Measurements from ENCODE around the gene CALD1.

DNA sequence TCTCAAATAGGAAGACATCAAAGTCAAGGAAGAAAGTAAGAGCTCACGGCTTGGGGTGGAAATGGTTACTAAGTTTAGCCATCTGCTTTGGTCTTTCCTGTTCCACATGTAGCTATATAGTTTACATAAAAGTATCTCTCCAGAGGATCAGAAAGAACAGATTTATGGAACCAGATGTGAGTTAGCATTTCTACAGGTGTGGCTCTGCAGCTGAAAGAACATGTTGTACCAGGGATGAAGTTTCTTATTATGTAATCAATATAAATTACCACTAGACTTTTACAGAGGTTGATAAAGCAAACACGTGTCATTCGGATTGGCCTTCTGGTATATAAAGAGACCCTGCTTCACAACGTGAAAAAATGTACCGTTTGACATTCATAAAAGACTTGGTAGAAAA lies 19.9 kb downstream of the CALD1 start:
- TF ChIP-seq, protein P1, sequence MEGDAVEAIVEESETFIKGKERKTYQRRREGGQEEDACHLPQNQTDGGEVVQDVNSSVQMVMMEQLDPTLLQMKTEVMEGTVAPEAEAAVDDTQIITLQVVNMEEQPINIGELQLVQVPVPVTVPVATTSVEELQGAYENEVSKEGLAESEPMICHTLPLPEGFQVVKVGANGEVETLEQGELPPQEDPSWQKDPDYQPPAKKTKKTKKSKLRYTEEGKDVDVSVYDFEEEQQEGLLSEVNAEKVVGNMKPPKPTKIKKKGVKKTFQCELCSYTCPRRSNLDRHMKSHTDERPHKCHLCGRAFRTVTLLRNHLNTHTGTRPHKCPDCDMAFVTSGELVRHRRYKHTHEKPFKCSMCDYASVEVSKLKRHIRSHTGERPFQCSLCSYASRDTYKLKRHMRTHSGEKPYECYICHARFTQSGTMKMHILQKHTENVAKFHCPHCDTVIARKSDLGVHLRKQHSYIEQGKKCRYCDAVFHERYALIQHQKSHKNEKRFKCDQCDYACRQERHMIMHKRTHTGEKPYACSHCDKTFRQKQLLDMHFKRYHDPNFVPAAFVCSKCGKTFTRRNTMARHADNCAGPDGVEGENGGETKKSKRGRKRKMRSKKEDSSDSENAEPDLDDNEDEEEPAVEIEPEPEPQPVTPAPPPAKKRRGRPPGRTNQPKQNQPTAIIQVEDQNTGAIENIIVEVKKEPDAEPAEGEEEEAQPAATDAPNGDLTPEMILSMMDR (IDR thresholded peaks at IDR 0.05; ENCODE audit: borderline replicate concordance, extremely low read depth, low read length, poor library complexity, severe bottlenecking): no peak
- TF ChIP-seq EZH2 (IDR thresholded peaks at IDR 0.05; ENCODE audit: borderline replicate concordance, low read depth, low read length, severe bottlenecking): no peak

Measured in DND-41 (cell line).